Kidney epithelial cell (primary cell): ENCODE measurements around the gene PCDHB12. TPM values are rescaled to one million over a fixed set of nuclear protein-coding genes. Genes with fewer than 3 reads are reported as not detected.
"Not testable (repeated sequence)": the region's sequence is repeated elsewhere in the genome, so short reads cannot be mapped to it uniquely, and the experiment has no call there.

Experiments
- DNase-seq: peaks from one replicate; pipeline ENCODE4 v3.0.0-alpha.2; 2010; ENCODE audit warnings: low read depth
- H3K27me3 ChIP-seq: 2 replicates; pipeline ENCODE4 v1.6.0; 2011; ENCODE audit warnings: low read length; ENCODE audit not compliant: control insufficient read depth, insufficient read depth
- H3K36me3 ChIP-seq: 2 replicates; pipeline ENCODE4 v1.5.1; 2011; ENCODE audit warnings: low read length; ENCODE audit not compliant: control insufficient read depth, insufficient read depth
- H3K4me3 ChIP-seq: 2 replicates; pipeline ENCODE4 v1.5.1; 2011; ENCODE audit warnings: low read depth, mild to moderate bottlenecking, control low read depth, low read length
- total RNA-seq: library from RNA; depleted of rRNA; stranded (reverse); fragments of >200 nt; gene quantifications from 2 replicates; pipeline ENCODE4 v1.2.3, GENCODE V29; 2015
- TF ChIP-seq, protein P1 (sequence below): IDR thresholded peaks from 2 replicates; pipeline ENCODE4 v1.5.1; 2011; ENCODE audit warnings: mild to moderate bottlenecking, moderate library complexity, low read length, control low read depth, inconsistent platforms; ENCODE audit not compliant: insufficient read depth, poor library complexity, severe bottlenecking

PCDHB12 gene
- total RNA-seq, 1 donor from 2014 or later = 1.2 TPM

DNA sequence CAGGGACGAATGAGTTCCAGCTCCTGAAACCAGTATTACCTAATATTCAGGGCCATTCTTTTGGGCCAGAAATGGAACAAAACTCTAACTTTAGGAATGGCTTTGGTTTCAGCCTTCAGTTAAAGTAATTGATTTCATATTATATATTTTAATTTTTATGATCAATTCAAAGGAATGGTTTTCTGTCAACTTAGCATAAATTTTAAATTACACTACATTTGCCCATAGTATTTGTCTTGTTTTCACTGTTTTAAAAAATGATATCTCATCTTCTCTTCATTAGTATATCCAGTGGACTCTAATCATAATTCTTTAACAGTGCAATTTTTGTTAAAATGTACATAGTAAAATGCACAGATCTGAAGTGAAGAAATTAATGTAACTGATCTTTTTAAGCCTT, 28.2 kb upstream of the PCDHB12 start:
- H3K36me3 ChIP-seq = no peaks in the 10 kb centered on the region
- no peak for DNase-seq
- no peaks in the 10 kb centered on the region for H3K27me3 ChIP-seq
- no peak overlapping the region for H3K4me3 ChIP-seq
- TF ChIP-seq, protein P1, sequence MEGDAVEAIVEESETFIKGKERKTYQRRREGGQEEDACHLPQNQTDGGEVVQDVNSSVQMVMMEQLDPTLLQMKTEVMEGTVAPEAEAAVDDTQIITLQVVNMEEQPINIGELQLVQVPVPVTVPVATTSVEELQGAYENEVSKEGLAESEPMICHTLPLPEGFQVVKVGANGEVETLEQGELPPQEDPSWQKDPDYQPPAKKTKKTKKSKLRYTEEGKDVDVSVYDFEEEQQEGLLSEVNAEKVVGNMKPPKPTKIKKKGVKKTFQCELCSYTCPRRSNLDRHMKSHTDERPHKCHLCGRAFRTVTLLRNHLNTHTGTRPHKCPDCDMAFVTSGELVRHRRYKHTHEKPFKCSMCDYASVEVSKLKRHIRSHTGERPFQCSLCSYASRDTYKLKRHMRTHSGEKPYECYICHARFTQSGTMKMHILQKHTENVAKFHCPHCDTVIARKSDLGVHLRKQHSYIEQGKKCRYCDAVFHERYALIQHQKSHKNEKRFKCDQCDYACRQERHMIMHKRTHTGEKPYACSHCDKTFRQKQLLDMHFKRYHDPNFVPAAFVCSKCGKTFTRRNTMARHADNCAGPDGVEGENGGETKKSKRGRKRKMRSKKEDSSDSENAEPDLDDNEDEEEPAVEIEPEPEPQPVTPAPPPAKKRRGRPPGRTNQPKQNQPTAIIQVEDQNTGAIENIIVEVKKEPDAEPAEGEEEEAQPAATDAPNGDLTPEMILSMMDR = no peak

DNA sequence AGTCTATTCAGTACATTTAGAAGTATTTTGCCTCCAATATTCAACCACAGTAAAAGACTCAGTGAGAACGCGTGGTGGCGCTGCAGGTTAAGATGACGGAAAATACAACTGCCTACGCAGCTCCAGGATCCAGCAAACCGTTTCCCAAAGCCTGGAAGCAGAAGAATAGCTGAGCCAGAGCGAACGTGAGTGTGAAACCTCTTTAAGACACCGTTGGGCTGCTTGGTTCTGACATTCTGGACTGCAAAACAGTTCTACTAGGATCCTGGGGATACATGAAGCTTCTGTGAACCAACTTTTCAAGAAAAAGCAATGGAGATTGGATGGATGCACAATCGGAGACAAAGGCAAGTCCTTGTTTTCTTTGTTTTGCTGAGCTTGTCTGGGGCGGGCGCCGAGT, 26.3 kb upstream of the PCDHB12 start, which contains the start of gene PCDHB16:
PCDHB16 (plus strand) TSS at position 140 of the 400 bp plus-strand sequence; CDS start at position 313, 173 bp downstream.
- Histone ChIP-seq H3K4me3 (no peak within 1 kb of the TSS), H3K27me3 (no peaks in the 10 kb centered on the region), H3K36me3 (no peaks in the 10 kb centered on the region)
- TF ChIP-seq, protein P1 = no peak
- no peak for DNase-seq

DNA sequence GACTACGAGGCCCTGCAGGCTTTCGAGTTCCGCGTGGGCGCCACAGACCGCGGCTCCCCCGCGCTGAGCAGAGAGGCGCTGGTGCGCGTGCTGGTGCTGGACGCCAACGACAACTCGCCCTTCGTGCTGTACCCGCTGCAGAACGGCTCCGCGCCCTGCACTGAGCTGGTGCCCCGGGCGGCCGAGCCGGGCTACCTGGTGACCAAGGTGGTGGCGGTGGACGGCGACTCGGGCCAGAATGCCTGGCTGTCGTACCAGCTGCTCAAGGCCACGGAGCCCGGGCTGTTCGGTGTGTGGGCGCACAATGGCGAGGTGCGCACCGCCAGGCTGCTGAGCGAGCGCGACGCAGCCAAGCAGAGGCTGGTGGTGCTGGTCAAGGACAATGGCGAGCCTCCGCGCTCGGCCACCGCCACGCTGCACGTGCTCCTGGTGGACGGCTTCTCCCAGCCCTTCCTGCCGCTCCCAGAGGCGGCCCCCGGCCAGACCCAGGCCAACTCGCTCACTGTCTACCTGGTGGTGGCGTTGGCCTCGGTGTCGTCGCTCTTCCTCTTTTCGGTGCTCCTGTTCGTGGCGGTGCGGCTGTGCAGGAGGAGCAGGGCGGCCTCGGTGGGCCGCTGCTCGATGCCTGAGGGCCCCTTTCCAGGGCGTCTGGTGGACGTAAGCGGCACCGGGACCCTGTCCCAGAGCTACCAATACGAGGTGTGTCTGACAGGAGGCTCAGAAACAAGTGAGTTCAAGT, 24.2 kb upstream of the PCDHB12 start:
- H3K4me3 ChIP-seq, DNase-seq, H3K36me3 ChIP-seq, H3K27me3 ChIP-seq: not testable (repeated sequence)

DNA sequence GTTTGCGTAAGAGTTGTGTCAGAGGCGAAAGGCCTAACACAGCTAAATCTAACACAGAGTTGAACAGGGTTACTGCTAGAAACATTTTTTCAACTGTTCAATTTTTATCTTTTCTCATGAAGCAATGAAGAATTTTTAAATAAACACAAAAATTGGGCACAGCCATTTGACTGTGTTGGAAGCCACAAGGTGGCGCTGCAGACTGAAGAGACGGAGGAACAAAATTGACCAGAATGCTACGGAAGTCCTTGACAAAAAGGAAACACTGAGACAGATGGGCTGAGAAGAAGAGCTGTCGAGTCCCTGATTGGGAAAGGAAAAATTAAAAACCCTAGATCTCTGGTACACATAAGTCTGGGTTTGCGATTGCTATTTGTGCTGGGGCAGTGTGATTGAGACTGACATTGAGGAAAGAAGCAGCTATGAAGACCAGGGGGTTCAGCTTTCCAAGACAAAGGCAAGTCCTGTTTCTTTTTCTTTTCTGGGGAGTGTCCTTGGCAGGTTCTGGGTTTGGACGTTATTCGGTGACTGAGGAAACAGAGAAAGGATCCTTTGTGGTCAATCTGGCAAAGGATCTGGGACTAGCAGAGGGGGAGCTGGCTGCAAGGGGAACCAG, 21.5 kb upstream of the PCDHB12 start, which contains the start of gene PCDHB9:
PCDHB9 (plus strand) TSS at position 265 of the 616 bp plus-strand sequence; CDS start at position 423, 158 bp downstream.
- Histone ChIP-seq H3K4me3 (no peak within 1 kb of the TSS), H3K36me3 (no peaks in the 10 kb centered on the region), H3K27me3 (no peaks in the 10 kb centered on the region)
- TF ChIP-seq, protein P1 = peak; percentile 22
- DNase-seq = no peak

DNA sequence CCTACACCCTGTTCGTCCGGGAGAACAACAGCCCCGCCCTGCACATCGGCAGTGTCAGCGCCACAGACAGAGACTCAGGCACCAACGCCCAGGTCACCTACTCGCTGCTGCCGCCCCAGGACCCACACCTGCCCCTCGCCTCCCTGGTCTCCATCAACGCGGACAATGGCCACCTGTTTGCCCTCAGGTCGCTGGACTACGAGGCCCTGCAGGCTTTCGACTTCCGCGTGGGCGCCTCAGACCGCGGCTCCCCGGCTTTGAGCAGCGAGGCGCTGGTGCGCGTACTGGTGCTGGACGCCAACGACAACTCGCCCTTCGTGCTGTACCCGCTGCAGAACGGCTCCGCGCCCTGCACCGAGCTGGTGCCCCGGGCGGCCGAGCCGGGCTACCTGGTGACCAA, 19.8 kb upstream of the PCDHB12 start:
- not testable (repeated sequence) for H3K36me3 ChIP-seq, H3K27me3 ChIP-seq, H3K4me3 ChIP-seq, DNase-seq

DNA sequence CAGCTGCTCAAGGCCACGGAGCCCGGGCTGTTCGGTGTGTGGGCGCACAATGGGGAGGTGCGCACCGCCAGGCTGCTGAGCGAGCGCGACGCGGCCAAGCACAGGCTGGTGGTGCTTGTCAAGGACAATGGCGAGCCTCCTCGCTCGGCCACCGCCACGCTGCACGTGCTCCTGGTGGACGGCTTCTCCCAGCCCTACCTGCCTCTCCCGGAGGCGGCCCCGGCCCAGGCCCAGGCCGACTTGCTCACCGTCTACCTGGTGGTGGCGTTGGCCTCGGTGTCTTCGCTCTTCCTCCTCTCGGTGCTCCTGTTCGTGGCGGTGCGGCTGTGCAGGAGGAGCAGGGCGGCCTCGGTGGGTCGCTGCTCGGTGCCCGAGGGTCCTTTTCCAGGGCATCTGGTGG, 19.4 kb upstream of the PCDHB12 start:
- not testable (repeated sequence) for DNase-seq, H3K4me3 ChIP-seq, H3K36me3 ChIP-seq, H3K27me3 ChIP-seq

DNA sequence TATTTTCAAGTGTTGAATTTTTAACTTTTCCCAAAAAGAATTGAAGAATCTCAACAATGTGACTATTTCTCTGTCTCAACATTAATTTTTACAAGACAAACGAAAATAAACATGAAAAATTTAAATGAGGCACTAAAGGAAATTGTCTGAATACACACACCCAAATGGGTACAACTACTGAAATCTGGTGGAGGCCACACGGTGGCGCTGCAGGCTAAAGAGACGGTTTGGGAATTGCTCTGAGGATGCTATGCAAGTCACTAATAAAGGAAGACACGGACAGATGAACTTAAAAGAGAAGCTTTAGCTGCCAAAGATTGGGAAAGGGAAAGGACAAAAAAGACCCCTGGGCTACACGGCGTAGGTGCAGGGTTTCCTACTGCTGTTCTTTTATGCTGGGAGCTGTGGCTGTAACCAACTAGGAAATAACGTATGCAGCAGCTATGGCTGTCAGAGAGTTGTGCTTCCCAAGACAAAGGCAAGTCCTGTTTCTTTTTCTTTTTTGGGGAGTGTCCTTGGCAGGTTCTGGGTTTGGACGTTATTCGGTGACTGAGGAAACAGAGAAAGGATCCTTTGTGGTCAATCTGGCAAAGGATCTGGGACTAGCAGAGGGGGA, 16.3 kb upstream of the PCDHB12 start, which contains the start of gene PCDHB10:
PCDHB10 (plus strand) TSS at position 244 of the 616 bp plus-strand sequence; CDS start at position 444, 200 bp downstream.
- H3K27me3 ChIP-seq = no peaks in the 10 kb centered on the region
- no peak within 1 kb of the TSS for H3K4me3 ChIP-seq
- TF ChIP-seq, protein P1 = peak; percentile 17
- H3K36me3 ChIP-seq = no peaks in the 10 kb centered on the region
- no peak for DNase-seq

DNA sequence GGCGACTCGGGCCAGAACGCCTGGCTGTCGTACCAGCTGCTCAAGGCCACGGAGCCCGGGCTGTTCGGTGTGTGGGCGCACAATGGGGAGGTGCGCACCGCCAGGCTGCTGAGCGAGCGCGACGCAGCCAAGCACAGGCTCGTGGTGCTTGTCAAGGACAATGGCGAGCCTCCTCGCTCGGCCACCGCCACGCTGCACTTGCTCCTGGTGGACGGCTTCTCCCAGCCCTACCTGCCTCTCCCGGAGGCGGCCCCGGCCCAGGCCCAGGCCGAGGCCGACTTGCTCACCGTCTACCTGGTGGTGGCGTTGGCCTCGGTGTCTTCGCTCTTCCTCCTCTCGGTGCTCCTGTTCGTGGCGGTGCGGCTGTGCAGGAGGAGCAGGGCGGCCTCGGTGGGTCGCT, 14.2 kb upstream of the PCDHB12 start:
- not testable (repeated sequence) for H3K4me3 ChIP-seq, DNase-seq

More for the DNA sequence above, 14.2 kb upstream of the PCDHB12 start:
- not testable (repeated sequence) for H3K27me3 ChIP-seq, H3K36me3 ChIP-seq
